ENCODE results near the gene PCSK4. TPM values are rescaled to one million over a fixed set of nuclear protein-coding genes. Genes with fewer than 3 reads are reported as not detected.
A peak's percentile ranks its signal among the peaks of the same experiment; 100 is the strongest.

PCSK4 gene
- total RNA-seq, 1 experiment from 2014 or later: 9.1 TPM

GRCh38 chr19:1496714-1497577, 6.8 kb upstream of the PCSK4 start:
- no CpG with 5 or more reads among the region's 39 CpGs for WGBS (ENCODE audit: extremely low coverage, insufficient read length, low lambda C conversion rate)
- H2BK120ac ChIP-seq (ENCODE audit: low read depth, low read length, poor library complexity, severe bottlenecking): no peak overlapping the region
- H3K36me3 Mint-ChIP-seq (ENCODE audit: insufficient read depth in 1 of 3, low read depth in 3 of 3): no peaks in the 10 kb centered on the region; a peak in 1 of 7 replicates

More at GRCh38 chr19:1496714-1497577, 6.8 kb upstream of the PCSK4 start:
- TF ChIP-seq CTCF (conservative IDR thresholded peaks at IDR 0.05): no peak
- H3K9me3 ChIP-seq (ENCODE audit: control insufficient read depth, low read depth, low read length): no peaks in the 10 kb centered on the region
- no peaks in the 10 kb centered on the region for H3K79me2 ChIP-seq (ENCODE audit: insufficient read depth, low read length)
- H3T11ph ChIP-seq (ENCODE audit: low read length): no peak overlapping the region
- no peak overlapping the region for H3K23ac ChIP-seq (ENCODE audit: insufficient read length, low read depth, low read length)
- H2BK20ac ChIP-seq (ENCODE audit: low read depth, low read length, poor library complexity, severe bottlenecking): no peak overlapping the region
- H3K18ac ChIP-seq (ENCODE audit: insufficient read length, low read depth, low read length): no peak overlapping the region
- H3K4me1 Mint-ChIP-seq: peaks cover under 1 to 10% of the 10 kb centered on the region in 2 experiments; a peak in 3 of 4 replicates
- H2BK12ac ChIP-seq (ENCODE audit: insufficient read length, low read depth, low read length): no peak overlapping the region
- H3K4me3 Mint-ChIP-seq: no peak overlapping the region
- H4K5ac ChIP-seq (ENCODE audit: insufficient read length, low read depth, low read length): no peak overlapping the region
- H4K91ac ChIP-seq (ENCODE audit: insufficient read length, low read depth, low read length): no peak overlapping the region
- H3K4ac ChIP-seq (ENCODE audit: low read depth, low read length): no peak overlapping the region
- H4K20me1 ChIP-seq (ENCODE audit: control insufficient read depth, insufficient read depth, insufficient read length): no peaks in the 10 kb centered on the region
- no peaks in the 10 kb centered on the region for H3K23me2 ChIP-seq (ENCODE audit: insufficient read length, low read depth, low read length, poor library complexity, severe bottlenecking)
- no peaks in the 10 kb centered on the region for H3K27me3 ChIP-seq (ENCODE audit: insufficient read depth, low read length)
- H3K9me3 Mint-ChIP-seq: peaks cover 7 to 16% of the 10 kb centered on the region in 2 experiments
- H4K8ac ChIP-seq (replicated peaks; ENCODE audit: insufficient read length, low read depth, low read length): no peak overlapping the region
- H3K9ac ChIP-seq (ENCODE audit: extremely low read depth, insufficient read length, low read length): no peak overlapping the region
- H3K79me1 ChIP-seq (ENCODE audit: insufficient read depth, low read depth, low read length, poor library complexity, severe bottlenecking): no peaks in the 10 kb centered on the region
- H2BK15ac ChIP-seq (ENCODE audit: low read depth, low read length): no peak overlapping the region
- H3K27me3 Mint-ChIP-seq (ENCODE audit: low read depth): peaks cover 69% of the 10 kb centered on the region
- no peak overlapping the region for H3K56ac ChIP-seq (ENCODE audit: insufficient read length, low read depth, low read length)
- no peaks in the 10 kb centered on the region for H3K4me1 ChIP-seq (ENCODE audit: insufficient read depth, low read length)
- H2AK5ac ChIP-seq (ENCODE audit: insufficient read length, low read length): no peak overlapping the region
- H3K14ac ChIP-seq (ENCODE audit: insufficient read depth, low read length): no peak overlapping the region; the same call in 1 of the 2 replicates
- H3K4me2 ChIP-seq (ENCODE audit: insufficient read depth, insufficient read length, low read length): no peak overlapping the region
- DNase-seq: no peak
- no peak overlapping the region for H2BK5ac ChIP-seq (ENCODE audit: insufficient read length, low read length)
- H3K27ac Mint-ChIP-seq: peak overlapping the region in 1 of 3 experiments; percentile 94; a peak in 1 of 7 replicates
- no peak overlapping the region for H2AFZ ChIP-seq (ENCODE audit: low read length)
- no peak overlapping the region for H3K27ac ChIP-seq (ENCODE audit: insufficient read length, low read depth, low read length)
